ENCODE data around the gene NFKBIA.

The NFKBIA gene

DNA sequence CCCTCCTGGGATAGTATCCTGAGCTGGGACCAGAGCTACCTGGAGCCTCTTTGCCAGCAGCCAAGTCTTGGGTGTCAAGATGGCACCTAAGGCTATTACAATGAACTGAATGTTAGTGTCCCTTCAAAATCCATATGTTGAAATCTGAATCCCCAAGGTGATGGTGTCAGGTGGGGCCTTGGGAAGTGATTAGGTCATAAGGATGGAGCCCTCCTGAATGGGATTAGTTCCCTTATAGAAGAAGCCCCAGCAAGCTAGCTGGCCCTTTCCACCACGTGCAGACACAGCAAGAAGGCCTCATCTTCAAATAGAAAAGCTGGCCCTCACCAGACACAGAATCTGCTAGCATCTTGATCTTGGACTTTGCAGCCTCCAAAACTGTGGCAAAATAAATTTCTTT lies 12.4 kb downstream of the NFKBIA start:
- Histone ChIP-seq H3K79me2 (no peaks in the 10 kb centered on the region), H3K36me3 (ENCODE audit: control insufficient read depth, insufficient read depth, low read length) (no peaks in the 10 kb centered on the region), H3K4me1 (no peaks in the 10 kb centered on the region), H3K9me3 (ENCODE audit: control insufficient read depth, low read length) (no peaks in the 10 kb centered on the region), H3K4me2 (ENCODE audit: low read length) (no peak overlapping the region), H3K27me3 (ENCODE audit: control insufficient read depth, insufficient read depth, low read length) (no peaks in the 10 kb centered on the region), H3K27ac (no peak overlapping the region), H3K4me3 (ENCODE audit: low read depth, low read length) (no peak overlapping the region), H3K9ac (no peak overlapping the region), H2AFZ (no peak overlapping the region)
- TF ChIP-seq, protein P1, sequence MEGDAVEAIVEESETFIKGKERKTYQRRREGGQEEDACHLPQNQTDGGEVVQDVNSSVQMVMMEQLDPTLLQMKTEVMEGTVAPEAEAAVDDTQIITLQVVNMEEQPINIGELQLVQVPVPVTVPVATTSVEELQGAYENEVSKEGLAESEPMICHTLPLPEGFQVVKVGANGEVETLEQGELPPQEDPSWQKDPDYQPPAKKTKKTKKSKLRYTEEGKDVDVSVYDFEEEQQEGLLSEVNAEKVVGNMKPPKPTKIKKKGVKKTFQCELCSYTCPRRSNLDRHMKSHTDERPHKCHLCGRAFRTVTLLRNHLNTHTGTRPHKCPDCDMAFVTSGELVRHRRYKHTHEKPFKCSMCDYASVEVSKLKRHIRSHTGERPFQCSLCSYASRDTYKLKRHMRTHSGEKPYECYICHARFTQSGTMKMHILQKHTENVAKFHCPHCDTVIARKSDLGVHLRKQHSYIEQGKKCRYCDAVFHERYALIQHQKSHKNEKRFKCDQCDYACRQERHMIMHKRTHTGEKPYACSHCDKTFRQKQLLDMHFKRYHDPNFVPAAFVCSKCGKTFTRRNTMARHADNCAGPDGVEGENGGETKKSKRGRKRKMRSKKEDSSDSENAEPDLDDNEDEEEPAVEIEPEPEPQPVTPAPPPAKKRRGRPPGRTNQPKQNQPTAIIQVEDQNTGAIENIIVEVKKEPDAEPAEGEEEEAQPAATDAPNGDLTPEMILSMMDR (IDR thresholded peaks at IDR 0.05) = no peak

DNA sequence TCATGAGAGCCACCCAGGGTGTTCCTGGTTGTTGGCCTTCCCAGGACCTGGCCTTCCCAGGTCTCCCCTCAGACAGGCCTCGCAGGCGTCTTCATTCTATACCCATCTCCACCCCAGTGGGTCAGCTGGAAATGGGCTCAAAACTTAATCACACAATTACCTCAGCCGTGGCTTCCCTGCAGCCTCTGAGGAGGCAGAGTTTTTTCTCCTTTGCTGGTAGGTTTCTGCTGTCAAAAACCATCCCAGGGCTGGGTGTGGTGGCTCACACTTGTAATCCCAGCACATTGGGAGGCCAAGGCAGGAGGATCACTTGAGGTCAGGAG lies 13.2 kb downstream of the NFKBIA start:
- H3K9ac ChIP-seq = no peak overlapping the region
- TF ChIP-seq, protein P1 (IDR thresholded peaks at IDR 0.05) = no peak
- no peaks in the 10 kb centered on the region for H3K36me3 ChIP-seq (ENCODE audit: control insufficient read depth, insufficient read depth, low read length)
- no peaks in the 10 kb centered on the region for H3K79me2 ChIP-seq
- no peak overlapping the region for H3K4me3 ChIP-seq (ENCODE audit: low read depth, low read length)
- H3K4me1 ChIP-seq = no peaks in the 10 kb centered on the region
- H3K4me2 ChIP-seq (ENCODE audit: low read length) = no peak overlapping the region
- no peaks in the 10 kb centered on the region for H3K9me3 ChIP-seq (ENCODE audit: control insufficient read depth, low read length)
- H3K27me3 ChIP-seq (ENCODE audit: control insufficient read depth, insufficient read depth, low read length) = no peaks in the 10 kb centered on the region
- no peak overlapping the region for H3K27ac ChIP-seq
- H2AFZ ChIP-seq = no peak overlapping the region

DNA sequence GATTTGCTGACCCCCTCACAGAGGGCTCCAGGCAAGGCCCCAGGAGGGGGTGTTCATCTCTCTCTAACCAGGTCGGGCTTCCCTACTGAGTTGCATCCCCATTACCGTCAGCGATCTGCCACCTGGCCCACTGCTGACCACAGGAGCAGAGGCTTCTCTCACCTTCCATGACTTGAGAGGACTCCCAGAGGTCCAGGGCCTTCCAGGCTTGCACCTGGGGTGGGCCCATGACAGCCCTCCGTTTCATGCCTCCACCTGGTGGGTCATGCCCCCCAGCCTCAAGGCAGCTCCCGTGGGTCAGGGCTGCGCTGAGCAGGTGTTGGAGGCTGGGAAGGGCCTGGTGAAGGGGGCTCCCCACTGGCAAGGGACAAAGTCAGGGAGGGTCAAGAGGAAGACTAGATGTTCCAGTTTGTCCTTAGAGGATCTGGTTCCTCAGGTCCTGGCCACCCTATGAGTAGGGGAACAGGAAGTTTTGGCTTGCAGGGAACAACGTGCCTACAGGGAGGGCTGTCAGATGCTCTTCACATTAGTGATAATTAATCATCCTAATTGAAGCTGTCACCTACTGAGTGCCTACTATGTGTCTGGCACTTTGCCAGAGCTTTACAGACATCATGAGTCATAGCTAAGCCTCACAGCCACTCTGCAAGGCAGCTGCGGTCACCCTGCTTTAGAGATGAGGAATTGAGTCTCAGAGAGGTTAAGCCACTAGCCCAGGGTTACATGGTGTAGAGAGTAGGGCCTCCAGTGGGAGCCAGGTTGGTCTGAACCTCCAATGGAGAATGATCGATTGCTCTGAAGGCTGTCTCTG lies 13.8 kb downstream of the NFKBIA start:
- Histone ChIP-seq H3K36me3 (ENCODE audit: control insufficient read depth, insufficient read depth, low read length) (no peaks in the 10 kb centered on the region), H3K79me2 (no peaks in the 10 kb centered on the region), H3K27me3 (ENCODE audit: control insufficient read depth, insufficient read depth, low read length) (no peaks in the 10 kb centered on the region), H3K9ac (no peak overlapping the region), H3K4me3 (ENCODE audit: low read depth, low read length) (no peak overlapping the region), H2AFZ (no peak overlapping the region), H3K9me3 (ENCODE audit: control insufficient read depth, low read length) (no peaks in the 10 kb centered on the region), H3K27ac (no peak overlapping the region), H3K4me1 (peaks cover 3% of the 10 kb centered on the region), H3K4me2 (ENCODE audit: low read length) (no peak overlapping the region)
- TF ChIP-seq, protein P1 (IDR thresholded peaks at IDR 0.05) = no peak

- TF ChIP-seq, protein P1 (IDR thresholded peaks at IDR 0.05) = no peak
- Histone ChIP-seq H3K36me3 (ENCODE audit: control insufficient read depth, insufficient read depth, low read length) (no peaks in the 10 kb centered on the region), H3K27ac (no peak overlapping the region), H2AFZ (no peak overlapping the region), H3K79me2 (no peaks in the 10 kb centered on the region), H3K9ac (no peak overlapping the region), H3K4me2 (ENCODE audit: low read length) (no peak overlapping the region), H3K4me1 (peaks cover 11% of the 10 kb centered on the region), H3K27me3 (ENCODE audit: control insufficient read depth, insufficient read depth, low read length) (no peaks in the 10 kb centered on the region), H3K9me3 (ENCODE audit: control insufficient read depth, low read length) (no peaks in the 10 kb centered on the region), H3K4me3 (ENCODE audit: low read depth, low read length) (no peak overlapping the region)
Observed at GRCh38 chr14:35389315-35389667, 15.3 kb downstream of the NFKBIA start.
